NCI-H2171 treated with DMSO at 0.1 percent for 48 hours (cell line): ENCODE data around the gene ZBTB4.
"Not testable (repeated sequence)": the region's sequence is repeated elsewhere in the genome, so short reads cannot be mapped to it uniquely, and the experiment has no call there.

Experiments
- DNase-seq: peaks from one replicate; lab custom pipeline; 2025; lab: John Stamatoyannopoulos, UW

Gene ZBTB4

GRCh38 chr17:7470457-7470973 lies 8.9 kb downstream of the ZBTB4 start:
- not testable (repeated sequence) for DNase-seq

GRCh38 chr17:7469843-7470242 lies 9.6 kb downstream of the ZBTB4 start:
- not testable (repeated sequence) for DNase-seq

- DNase-seq: no peak
Measured at GRCh38 chr17:7468804-7469389, 10.5 kb downstream of the ZBTB4 start.

GRCh38 chr17:7468290-7468689 lies 11.1 kb downstream of the ZBTB4 start:
- no peak for DNase-seq

- no peak for DNase-seq
Measured at GRCh38 chr17:7467498-7467897, 11.9 kb downstream of the ZBTB4 start.

- DNase-seq: no peak
Measured at GRCh38 chr17:7466639-7467341, 12.6 kb downstream of the ZBTB4 start.

- no peak for DNase-seq
Measured at GRCh38 chr17:7466318-7466638, 13.2 kb downstream of the ZBTB4 start.

- DNase-seq: no peak
Measured at GRCh38 chr17:7465597-7466275, 13.7 kb downstream of the ZBTB4 start.

- no peak for DNase-seq
Measured at GRCh38 chr17:7464081-7464480, 15.3 kb downstream of the ZBTB4 start.

- DNase-seq: no peak
Measured at GRCh38 chr17:7463372-7463846, 16.0 kb downstream of the ZBTB4 start.

GRCh38 chr17:7462474-7463371 lies 16.7 kb downstream of the ZBTB4 start:
- no peak for DNase-seq

- DNase-seq: no peak
Measured at GRCh38 chr17:7460850-7461660, 18.4 kb downstream of the ZBTB4 start.

- no peak for DNase-seq
Measured at GRCh38 chr17:7459961-7460545, 19.4 kb downstream of the ZBTB4 start.

- DNase-seq: no peak
Measured at GRCh38 chr17:7448461-7448860, 31.0 kb downstream of the ZBTB4 start.

GRCh38 chr17:7445619-7445968 lies 33.8 kb downstream of the ZBTB4 start:
- no peak for DNase-seq

GRCh38 chr17:7444682-7445618 lies 34.5 kb downstream of the ZBTB4 start, which contains the start of gene CHRNB1:
Gene CHRNB1 (plus strand): TSS chr17:7445061. CDS start chr17:7445128, 67 bp downstream.
- peak; percentile 78 for DNase-seq

- no peak for DNase-seq
Measured at GRCh38 chr17:7443499-7444485, 35.6 kb downstream of the ZBTB4 start.

GRCh38 chr17:7442142-7442541 lies 37.3 kb downstream of the ZBTB4 start:
- DNase-seq: no peak
